ENCODE measurements around the gene MX1. TPM values are rescaled to one million over a fixed set of nuclear protein-coding genes. Genes with fewer than 3 reads are reported as not detected.

Gene MX1
- total and polyA plus RNA-seq, 2 experiments from 2014 or later = 2.1 to 6.5 TPM

DNA sequence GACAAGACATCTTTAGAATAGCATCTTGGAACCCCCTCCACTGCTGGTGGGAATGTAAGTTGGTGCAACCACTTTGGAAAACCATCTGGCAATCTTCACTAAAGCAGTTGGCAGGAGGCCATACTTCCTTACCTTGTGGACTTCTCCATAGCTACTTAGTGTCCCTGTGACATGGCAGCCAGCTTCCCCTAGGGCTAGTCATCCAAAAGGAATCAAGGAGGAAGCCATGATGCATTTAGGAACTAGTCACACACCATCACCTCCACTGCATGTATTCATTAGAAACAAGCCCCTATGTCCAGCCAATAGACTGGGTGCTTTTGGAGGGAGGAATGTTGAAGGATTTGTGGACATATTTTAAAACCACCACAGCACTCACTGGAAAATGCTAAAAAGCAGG is 44.3 kb upstream of the MX1 start:
- H3K79me2 ChIP-seq (replicated peaks; ENCODE audit: insufficient read depth) = no peaks in the 10 kb centered on the region
- peaks cover 10% of the 10 kb centered on the region for H3K36me3 Mint-ChIP-seq (ENCODE audit: low read depth)
- no peaks in the 10 kb centered on the region; the same call in 1 of the 2 replicates for H3K9me2 ChIP-seq (ENCODE audit: insufficient read depth)
- H3K36me3 ChIP-seq (ENCODE audit: insufficient read depth) = no peaks in the 10 kb centered on the region
- H3K4me2 ChIP-seq = no peak overlapping the region
- H2AFZ ChIP-seq = no peak overlapping the region
- H3K27me3 ChIP-seq (ENCODE audit: insufficient read depth) = no peaks in the 10 kb centered on the region
- TF ChIP-seq NANOG (IDR thresholded peaks at IDR 0.05; ENCODE audit: borderline replicate concordance) (no peak), EZH2phosphoT487 (IDR thresholded peaks at IDR 0.05; ENCODE audit: unreplicated experiment) (no peak), CREB1 (CRISPR knock-in tag; IDR thresholded peaks at IDR 0.05; ENCODE audit: low read depth) (no peak), JUNB (IDR thresholded peaks at IDR 0.05; ENCODE audit: unreplicated experiment) (no peak), POLR2AphosphoS5 (IDR thresholded peaks at IDR 0.05; ENCODE audit: low read depth) (no peak), ZNF114 (CRISPR knock-in tag; IDR thresholded peaks at IDR 0.05) (no peak), EZH2 (IDR thresholded peaks at IDR 0.05; ENCODE audit: low read depth, unreplicated experiment) (no peak)
- TF ChIP-seq, protein P1, sequence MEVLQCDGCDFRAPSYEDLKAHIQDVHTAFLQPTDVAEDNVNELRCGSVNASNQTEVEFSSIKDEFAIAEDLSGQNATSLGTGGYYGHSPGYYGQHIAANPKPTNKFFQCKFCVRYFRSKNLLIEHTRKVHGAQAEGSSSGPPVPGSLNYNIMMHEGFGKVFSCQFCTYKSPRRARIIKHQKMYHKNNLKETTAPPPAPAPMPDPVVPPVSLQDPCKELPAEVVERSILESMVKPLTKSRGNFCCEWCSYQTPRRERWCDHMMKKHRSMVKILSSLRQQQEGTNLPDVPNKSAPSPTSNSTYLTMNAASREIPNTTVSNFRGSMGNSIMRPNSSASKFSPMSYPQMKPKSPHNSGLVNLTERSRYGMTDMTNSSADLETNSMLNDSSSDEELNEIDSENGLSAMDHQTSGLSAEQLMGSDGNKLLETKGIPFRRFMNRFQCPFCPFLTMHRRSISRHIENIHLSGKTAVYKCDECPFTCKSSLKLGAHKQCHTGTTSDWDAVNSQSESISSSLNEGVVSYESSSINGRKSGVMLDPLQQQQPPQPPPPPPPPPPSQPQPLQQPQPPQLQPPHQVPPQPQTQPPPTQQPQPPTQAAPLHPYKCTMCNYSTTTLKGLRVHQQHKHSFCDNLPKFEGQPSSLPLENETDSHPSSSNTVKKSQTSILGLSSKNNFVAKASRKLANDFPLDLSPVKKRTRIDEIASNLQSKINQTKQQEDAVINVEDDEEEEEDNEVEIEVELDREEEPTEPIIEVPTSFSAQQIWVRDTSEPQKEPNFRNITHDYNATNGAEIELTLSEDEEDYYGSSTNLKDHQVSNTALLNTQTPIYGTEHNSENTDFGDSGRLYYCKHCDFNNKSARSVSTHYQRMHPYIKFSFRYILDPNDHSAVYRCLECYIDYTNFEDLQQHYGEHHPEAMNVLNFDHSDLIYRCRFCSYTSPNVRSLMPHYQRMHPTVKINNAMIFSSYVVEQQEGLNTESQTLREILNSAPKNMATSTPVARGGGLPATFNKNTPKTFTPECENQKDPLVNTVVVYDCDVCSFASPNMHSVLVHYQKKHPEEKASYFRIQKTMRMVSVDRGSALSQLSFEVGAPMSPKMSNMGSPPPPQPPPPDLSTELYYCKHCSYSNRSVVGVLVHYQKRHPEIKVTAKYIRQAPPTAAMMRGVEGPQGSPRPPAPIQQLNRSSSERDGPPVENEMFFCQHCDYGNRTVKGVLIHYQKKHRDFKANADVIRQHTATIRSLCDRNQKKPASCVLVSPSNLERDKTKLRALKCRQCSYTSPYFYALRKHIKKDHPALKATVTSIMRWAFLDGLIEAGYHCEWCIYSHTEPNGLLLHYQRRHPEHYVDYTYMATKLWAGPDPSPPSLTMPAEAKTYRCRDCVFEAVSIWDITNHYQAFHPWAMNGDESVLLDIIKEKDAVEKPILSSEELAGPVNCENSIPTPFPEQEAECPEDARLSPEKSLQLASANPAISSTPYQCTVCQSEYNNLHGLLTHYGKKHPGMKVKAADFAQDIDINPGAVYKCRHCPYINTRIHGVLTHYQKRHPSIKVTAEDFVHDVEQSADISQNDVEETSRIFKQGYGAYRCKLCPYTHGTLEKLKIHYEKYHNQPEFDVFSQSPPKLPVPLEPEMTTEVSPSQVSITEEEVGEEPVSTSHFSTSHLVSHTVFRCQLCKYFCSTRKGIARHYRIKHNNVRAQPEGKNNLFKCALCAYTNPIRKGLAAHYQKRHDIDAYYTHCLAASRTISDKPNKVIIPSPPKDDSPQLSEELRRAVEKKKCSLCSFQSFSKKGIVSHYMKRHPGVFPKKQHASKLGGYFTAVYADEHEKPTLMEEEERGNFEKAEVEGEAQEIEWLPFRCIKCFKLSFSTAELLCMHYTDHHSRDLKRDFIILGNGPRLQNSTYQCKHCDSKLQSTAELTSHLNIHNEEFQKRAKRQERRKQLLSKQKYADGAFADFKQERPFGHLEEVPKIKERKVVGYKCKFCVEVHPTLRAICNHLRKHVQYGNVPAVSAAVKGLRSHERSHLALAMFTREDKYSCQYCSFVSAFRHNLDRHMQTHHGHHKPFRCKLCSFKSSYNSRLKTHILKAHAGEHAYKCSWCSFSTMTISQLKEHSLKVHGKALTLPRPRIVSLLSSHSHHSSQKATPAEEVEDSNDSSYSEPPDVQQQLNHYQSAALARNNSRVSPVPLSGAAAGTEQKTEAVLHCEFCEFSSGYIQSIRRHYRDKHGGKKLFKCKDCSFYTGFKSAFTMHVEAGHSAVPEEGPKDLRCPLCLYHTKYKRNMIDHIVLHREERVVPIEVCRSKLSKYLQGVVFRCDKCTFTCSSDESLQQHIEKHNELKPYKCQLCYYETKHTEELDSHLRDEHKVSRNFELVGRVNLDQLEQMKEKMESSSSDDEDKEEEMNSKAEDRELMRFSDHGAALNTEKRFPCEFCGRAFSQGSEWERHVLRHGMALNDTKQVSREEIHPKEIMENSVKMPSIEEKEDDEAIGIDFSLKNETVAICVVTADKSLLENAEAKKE (CRISPR knock-in tag; IDR thresholded peaks at IDR 0.05) = no peak
- TF ChIP-seq, protein P2, sequence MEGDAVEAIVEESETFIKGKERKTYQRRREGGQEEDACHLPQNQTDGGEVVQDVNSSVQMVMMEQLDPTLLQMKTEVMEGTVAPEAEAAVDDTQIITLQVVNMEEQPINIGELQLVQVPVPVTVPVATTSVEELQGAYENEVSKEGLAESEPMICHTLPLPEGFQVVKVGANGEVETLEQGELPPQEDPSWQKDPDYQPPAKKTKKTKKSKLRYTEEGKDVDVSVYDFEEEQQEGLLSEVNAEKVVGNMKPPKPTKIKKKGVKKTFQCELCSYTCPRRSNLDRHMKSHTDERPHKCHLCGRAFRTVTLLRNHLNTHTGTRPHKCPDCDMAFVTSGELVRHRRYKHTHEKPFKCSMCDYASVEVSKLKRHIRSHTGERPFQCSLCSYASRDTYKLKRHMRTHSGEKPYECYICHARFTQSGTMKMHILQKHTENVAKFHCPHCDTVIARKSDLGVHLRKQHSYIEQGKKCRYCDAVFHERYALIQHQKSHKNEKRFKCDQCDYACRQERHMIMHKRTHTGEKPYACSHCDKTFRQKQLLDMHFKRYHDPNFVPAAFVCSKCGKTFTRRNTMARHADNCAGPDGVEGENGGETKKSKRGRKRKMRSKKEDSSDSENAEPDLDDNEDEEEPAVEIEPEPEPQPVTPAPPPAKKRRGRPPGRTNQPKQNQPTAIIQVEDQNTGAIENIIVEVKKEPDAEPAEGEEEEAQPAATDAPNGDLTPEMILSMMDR (conservative IDR thresholded peaks at IDR 0.05; ENCODE audit: low read depth in 2 of 2) = no peak
- TF ChIP-seq, protein P3, sequence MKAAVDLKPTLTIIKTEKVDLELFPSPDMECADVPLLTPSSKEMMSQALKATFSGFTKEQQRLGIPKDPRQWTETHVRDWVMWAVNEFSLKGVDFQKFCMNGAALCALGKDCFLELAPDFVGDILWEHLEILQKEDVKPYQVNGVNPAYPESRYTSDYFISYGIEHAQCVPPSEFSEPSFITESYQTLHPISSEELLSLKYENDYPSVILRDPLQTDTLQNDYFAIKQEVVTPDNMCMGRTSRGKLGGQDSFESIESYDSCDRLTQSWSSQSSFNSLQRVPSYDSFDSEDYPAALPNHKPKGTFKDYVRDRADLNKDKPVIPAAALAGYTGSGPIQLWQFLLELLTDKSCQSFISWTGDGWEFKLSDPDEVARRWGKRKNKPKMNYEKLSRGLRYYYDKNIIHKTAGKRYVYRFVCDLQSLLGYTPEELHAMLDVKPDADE (IDR thresholded peaks at IDR 0.05) = no peak
- peaks cover 6% of the 10 kb centered on the region for H3K27me3 Mint-ChIP-seq (ENCODE audit: insufficient read depth, low read depth, poor library complexity)
- no peaks in the 10 kb centered on the region for H3K4me1 ChIP-seq (ENCODE audit: insufficient read depth)
- DNase-seq (ENCODE audit: low spot score) (no peak), ATAC-seq (no peak)
- peaks cover 12% of the 10 kb centered on the region for H3K9me3 Mint-ChIP-seq
- H4K20me1 ChIP-seq (replicated peaks; ENCODE audit: insufficient read depth) = no peaks in the 10 kb centered on the region
- no peak overlapping the region for H3K27ac Mint-ChIP-seq
- H3K27ac ChIP-seq (ENCODE audit: low read depth) = no peak overlapping the region
- H3K4me3 Mint-ChIP-seq = no peak overlapping the region
- no peak overlapping the region for H3K4me3 ChIP-seq
- peaks cover 5% of the 10 kb centered on the region; the same call in 2 of the 3 replicates for H3K4me1 Mint-ChIP-seq
- no peaks in the 10 kb centered on the region for H3F3A ChIP-seq (replicated peaks; ENCODE audit: low read depth)
